Stomach (tissue), 9 donors: ENCODE results near the gene FHL2. TPM values are rescaled to one million over a fixed set of nuclear protein-coding genes. Genes with fewer than 3 reads are reported as not detected.

Experiments used
- DNase-seq, 2 donors: peaks; one replicate each; pipeline versions ENCODE4 v3.0.0 to v3.0.0-alpha.2; 2013 to 2019
- H3K27ac ChIP-seq, 5 donors: fragments of 200-600 bp in 4 of 5; sonication (generic) in 4 of 5; one replicate each; pipeline ENCODE4 v1.5.1; 2013 to 2019; ENCODE audit warnings: mild to moderate bottlenecking in 1 of 5, moderate library complexity in 1 of 5
- H3K27me3 ChIP-seq, 3 donors: fragments of 200-600 bp; sonication (generic); one replicate each; pipeline ENCODE4 v1.5.1; 2017 to 2019; ENCODE audit warnings: mixed run types in 1 of 3
- H3K36me3 ChIP-seq, 4 donors: fragments of 200-600 bp; sonication (generic); 1 replicate in 3 of 4; 2 replicates in 1 of 4; pipeline ENCODE4 v1.5.1; 2016 to 2019
- H3K4me1 ChIP-seq, 4 donors: fragments of 200-600 bp; sonication (generic); one replicate each; pipeline ENCODE4 v1.5.1; 2016 to 2019
- H3K4me3 ChIP-seq, 4 donors: fragments of 200-600 bp; sonication (generic) in 3 of 4; one replicate each; pipeline ENCODE4 v1.5.1; 2016 to 2019; ENCODE audit warnings: mild to moderate bottlenecking in 1 of 4
- H3K9me3 ChIP-seq, 4 donors: fragments of 200-600 bp; sonication (generic); one replicate each; pipeline ENCODE4 v1.5.1; 2016 to 2019
- EP300 ChIP-seq: sonication (generic); formaldehyde crosslinking; IDR thresholded peaks from one replicate; pipeline ENCODE4 v1.6.1; 2017; ENCODE audit warnings: antibody characterized with exemption
- POLR2A ChIP-seq, 4 donors: fragments of 450-650 bp; IDR thresholded peaks; one replicate each; pipeline ENCODE4 v1.6.1; 2016; ENCODE audit warnings: antibody characterized with exemption in 4 of 4, control low read depth in 2 of 4, mild to moderate bottlenecking in 1 of 4, moderate library complexity in 1 of 4
- POLR2AphosphoS5 ChIP-seq, 3 donors: sonication (generic); formaldehyde crosslinking; IDR thresholded peaks; one replicate each; pipeline ENCODE4 v1.6.1; 2016; ENCODE audit warnings: antibody characterized with exemption in 3 of 3
- WGBS, 5 donors: extraction: QIAGEN DNeasy Blood & Tissue Kit in 3 of 5; methylation state at CpG; one replicate each; pipeline versions ENCODE4 v1.1.5 to v1.1.7; 2013 to 2018; 5-methylcytosine and 5-hydroxymethylcytosine counted together
- intact Hi-C: fragments of 100-400 bp; cut with DNase I; formaldehyde crosslinking; loops from one replicate; pipeline ENCODE4 v1.15.1; 2023; ENCODE audit warnings: low total_unique reads
- polyA plus RNA-seq, 3 donors: library from polyadenylated mRNA; stranded (reverse); fragments of 200-250 nt; gene quantifications; one replicate each; pipeline ENCODE4 v1.2.3, GENCODE V29; 2013
- total RNA-seq, 5 donors: library from RNA; depleted of rRNA; stranded (reverse); fragments of >200 nt; gene quantifications; one replicate each; pipeline versions ENCODE4 v1.1.0 to v1.2.3, GENCODE V29; 2014 to 2016
- TF ChIP-seq, protein P1 (sequence below), 7 experiments: fragments of 450-650 bp in 4 of 7; fragments of 200-600 bp in 3 of 7; sonication (generic) in 3 of 7; IDR thresholded peaks; one replicate each; pipeline ENCODE4 v1.5.1; 2016 to 2019; ENCODE audit warnings: antibody characterized with exemption in 7 of 7, control low read depth in 2 of 7, mild to moderate bottlenecking in 1 of 7
- donor health status: healthy with polysubstance abuse.
- donor health status: Bipolar disorder and iron deficiency.
- donor health status: healthy.

Gene FHL2
- total and polyA plus RNA-seq, 8 donors, result 42.3 to 240 (median 61.9) TPM

DNA sequence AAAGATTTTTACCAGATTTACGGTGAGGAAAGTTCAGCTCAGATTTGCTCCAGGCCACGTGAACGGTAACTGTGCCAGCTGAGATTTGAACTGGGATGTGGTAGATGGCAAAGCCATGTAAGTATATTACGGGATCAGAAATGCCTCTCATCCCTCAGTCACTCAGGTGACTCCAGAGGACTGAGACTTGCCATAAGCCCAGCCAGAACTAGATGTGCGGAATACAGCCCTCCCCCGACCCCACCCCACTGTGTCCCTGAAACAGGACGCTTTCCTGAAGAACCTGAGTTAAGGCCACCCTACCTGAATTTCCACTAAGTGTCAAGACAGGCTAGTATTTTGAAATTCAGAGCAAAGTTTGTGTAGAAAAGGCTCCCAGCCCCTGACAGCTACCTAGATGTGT is 1.3 kb upstream of the FHL2 start:
- H3K36me3 ChIP-seq, result no peaks in the 10 kb centered on the region
- H3K9me3 ChIP-seq, result no peaks in the 10 kb centered on the region
- H3K4me3 ChIP-seq, result no peak overlapping the region
- H3K27ac ChIP-seq, result peak overlapping the region in 1 of 5 donors; percentile 95
- H3K4me1 ChIP-seq, result peaks cover 28 to 40% (median 39%) of the 10 kb centered on the region in 4 donors
- DNase-seq, result no peak
- TF ChIP-seq EP300, result no peak
- TF ChIP-seq POLR2AphosphoS5 (IDR thresholded peaks at IDR 0.05), result no peak
- H3K27me3 ChIP-seq, result peaks cover 0 to 31% (median 11%) of the 10 kb centered on the region in 3 donors
- 82 to 98% (median 94%) methylated on average over 6 to 7 of the region's 7 CpGs for whole genome bisulfite sequencing, 5 donors
- intact Hi-C loops, result no loop called here

DNA sequence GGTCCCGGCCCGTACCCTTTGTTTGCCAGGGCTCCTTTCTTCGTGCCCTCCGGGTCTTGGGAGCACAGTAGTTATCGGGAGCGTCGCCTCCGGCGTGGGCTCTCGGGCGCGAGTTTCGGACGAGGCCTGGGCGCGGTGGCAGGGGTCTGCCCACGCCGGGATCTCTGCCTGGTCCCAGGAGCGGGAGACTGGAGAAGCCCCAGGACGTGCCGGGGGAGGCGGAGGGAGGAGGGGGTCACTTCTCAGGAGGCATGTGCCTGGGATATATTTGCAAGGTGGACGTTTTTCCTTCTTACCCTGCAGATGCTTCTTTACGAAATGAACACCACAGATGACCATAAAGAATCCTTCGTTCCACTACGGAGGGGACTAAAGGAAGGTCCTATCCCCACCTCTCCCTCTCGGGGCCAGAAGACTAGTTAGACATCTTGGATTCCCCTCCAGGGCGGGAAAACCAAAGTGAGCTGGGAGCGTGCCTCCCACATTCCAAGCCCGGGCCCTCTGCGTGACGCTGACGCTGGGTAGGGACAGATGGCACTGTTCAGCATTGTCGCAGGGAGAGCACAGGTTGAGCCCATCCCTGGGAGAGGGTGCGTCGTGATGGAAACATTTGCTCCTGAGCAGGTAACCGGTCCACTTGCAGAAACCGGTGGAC is 483 bp upstream of the FHL2 start:
- intact Hi-C loops, result no loop called here
- 44 to 58% (median 45%) methylated on average over 28 to 38 of the region's 38 CpGs for WGBS, 5 donors
- Histone ChIP-seq H3K27me3 (peaks cover 0 to 31% (median 11%) of the 10 kb centered on the region in 3 donors), H3K9me3 (no peaks in the 10 kb centered on the region), H3K27ac (peak overlapping the region; percentile 91 to 96 (median 96)), H3K36me3 (no peaks in the 10 kb centered on the region), H3K4me1 (peaks cover 30 to 48% (median 45%) of the 10 kb centered on the region in 4 donors), H3K4me3 (peak overlapping the region; percentile 61 to 87 (median 76))
- DNase-seq, result no peak
- TF ChIP-seq EP300 (no peak), POLR2AphosphoS5 (IDR thresholded peaks at IDR 0.05) (no peak), POLR2A (IDR thresholded peaks at IDR 0.05) (no peak)
- TF ChIP-seq, protein P1, sequence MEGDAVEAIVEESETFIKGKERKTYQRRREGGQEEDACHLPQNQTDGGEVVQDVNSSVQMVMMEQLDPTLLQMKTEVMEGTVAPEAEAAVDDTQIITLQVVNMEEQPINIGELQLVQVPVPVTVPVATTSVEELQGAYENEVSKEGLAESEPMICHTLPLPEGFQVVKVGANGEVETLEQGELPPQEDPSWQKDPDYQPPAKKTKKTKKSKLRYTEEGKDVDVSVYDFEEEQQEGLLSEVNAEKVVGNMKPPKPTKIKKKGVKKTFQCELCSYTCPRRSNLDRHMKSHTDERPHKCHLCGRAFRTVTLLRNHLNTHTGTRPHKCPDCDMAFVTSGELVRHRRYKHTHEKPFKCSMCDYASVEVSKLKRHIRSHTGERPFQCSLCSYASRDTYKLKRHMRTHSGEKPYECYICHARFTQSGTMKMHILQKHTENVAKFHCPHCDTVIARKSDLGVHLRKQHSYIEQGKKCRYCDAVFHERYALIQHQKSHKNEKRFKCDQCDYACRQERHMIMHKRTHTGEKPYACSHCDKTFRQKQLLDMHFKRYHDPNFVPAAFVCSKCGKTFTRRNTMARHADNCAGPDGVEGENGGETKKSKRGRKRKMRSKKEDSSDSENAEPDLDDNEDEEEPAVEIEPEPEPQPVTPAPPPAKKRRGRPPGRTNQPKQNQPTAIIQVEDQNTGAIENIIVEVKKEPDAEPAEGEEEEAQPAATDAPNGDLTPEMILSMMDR (IDR thresholded peaks at IDR 0.05), result no peak

DNA sequence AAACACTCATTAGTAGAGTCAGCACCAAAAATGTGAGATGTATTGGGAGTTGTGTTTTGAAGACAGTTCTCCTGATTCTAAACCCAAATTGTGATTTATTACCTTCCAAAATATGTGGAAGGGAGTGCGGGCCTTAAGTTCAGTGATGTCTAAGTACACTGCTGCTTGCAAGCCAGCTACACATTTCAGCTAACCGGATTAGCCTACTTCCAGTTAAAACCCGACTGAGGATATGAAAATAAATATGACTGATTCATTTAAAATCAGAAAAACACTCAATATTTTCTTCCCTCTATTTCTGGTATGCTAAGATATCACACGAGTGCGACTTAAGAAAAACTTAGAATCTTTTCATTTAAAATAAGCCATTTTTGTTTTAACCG is 907 bp downstream of the FHL2 start:
- peaks cover 0 to 31% (median 11%) of the 10 kb centered on the region in 3 donors for H3K27me3 ChIP-seq
- H3K4me3 ChIP-seq, result peak overlapping the region; percentile 61 to 87 (median 76)
- peaks cover 23 to 48% (median 43%) of the 10 kb centered on the region in 4 donors for H3K4me1 ChIP-seq
- TF ChIP-seq POLR2A (IDR thresholded peaks at IDR 0.05), result no peak
- TF ChIP-seq, protein P1 (IDR thresholded peaks at IDR 0.05), result no peak
- no peak for TF ChIP-seq POLR2AphosphoS5 (IDR thresholded peaks at IDR 0.05)
- no peak for TF ChIP-seq EP300
- WGBS, 5 donors, result 17 to 24% (median 20%) methylated on average over 6 of the region's 6 CpGs
- DNase-seq, result no peak
- peak overlapping the region in 4 of 5 donors; percentile 95 to 96 (median 96) for H3K27ac ChIP-seq
- no peaks in the 10 kb centered on the region for H3K36me3 ChIP-seq
- intact Hi-C loops, result no loop called here
- no peaks in the 10 kb centered on the region for H3K9me3 ChIP-seq

DNA sequence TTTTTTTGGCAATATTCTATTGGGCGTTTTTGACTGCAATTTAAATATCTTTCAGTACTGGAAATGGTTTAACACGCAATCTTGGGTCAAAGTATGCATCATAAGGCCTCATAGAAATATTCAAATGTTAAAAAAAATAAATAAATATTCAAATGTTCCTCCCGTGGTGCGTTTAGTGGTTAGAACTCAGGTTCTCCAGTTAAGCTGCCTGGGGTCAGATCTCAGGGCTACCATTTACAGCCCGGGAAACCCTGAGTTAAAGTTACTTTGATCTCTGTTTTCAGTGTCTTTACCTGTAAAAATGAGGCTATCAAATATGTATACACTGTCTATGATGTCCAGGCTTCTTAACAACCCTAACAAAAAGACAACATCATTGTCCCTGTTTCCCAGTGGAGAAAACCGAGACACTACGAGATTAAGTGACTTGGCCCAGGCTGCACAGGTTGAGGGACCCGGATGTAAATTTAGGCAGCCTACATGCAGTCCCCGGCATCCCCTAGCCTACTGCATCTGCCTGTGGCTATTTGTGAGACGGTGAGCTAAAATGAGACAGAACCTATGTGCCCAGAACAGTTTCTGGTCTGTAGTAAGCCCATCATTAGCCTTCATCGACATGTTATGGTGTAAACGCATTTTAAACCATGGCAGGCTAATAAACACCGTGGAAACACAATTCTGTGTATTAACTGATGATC is 1.7 kb downstream of the FHL2 start:
- peaks cover 25 to 53% (median 46%) of the 10 kb centered on the region in 4 donors for H3K4me1 ChIP-seq
- peak overlapping the region; percentile 80 to 96 (median 96) for H3K27ac ChIP-seq
- no peaks in the 10 kb centered on the region for H3K9me3 ChIP-seq
- intact Hi-C loops, result no loop called here
- no peak for DNase-seq
- 44 to 57% (median 51%) methylated on average over 13 of the region's 13 CpGs for WGBS, 5 donors
- peak overlapping the region; percentile 61 to 87 (median 76) for H3K4me3 ChIP-seq
- TF ChIP-seq, protein P1 (IDR thresholded peaks at IDR 0.05), result no peak
- no peak for TF ChIP-seq POLR2A (IDR thresholded peaks at IDR 0.05)
- peaks cover 0 to 31% (median 11%) of the 10 kb centered on the region in 3 donors for H3K27me3 ChIP-seq
- no peaks in the 10 kb centered on the region for H3K36me3 ChIP-seq
